Measurements from ENCODE around the gene RAB3GAP2.

Gene RAB3GAP2

DNA sequence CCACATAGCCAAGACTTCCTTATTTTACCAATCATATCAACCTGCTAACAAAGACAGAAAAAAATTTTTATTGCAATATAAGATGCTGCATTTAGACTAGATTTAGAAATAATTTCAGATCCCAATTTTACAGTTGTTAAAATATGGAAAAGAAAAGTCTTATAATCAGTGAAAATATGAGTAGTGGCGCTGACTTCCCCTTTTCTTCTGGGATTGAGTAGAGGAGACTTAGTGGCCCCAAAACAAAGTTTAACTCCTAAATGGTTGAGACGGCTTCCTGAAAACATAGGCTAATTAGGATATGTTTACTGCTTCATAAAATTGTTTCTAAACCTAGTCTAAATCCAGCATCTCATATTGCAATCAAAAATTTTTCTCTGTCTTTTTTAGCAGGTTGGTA, 68.4 kb downstream of the RAB3GAP2 start:
- TF ChIP-seq, protein P1, sequence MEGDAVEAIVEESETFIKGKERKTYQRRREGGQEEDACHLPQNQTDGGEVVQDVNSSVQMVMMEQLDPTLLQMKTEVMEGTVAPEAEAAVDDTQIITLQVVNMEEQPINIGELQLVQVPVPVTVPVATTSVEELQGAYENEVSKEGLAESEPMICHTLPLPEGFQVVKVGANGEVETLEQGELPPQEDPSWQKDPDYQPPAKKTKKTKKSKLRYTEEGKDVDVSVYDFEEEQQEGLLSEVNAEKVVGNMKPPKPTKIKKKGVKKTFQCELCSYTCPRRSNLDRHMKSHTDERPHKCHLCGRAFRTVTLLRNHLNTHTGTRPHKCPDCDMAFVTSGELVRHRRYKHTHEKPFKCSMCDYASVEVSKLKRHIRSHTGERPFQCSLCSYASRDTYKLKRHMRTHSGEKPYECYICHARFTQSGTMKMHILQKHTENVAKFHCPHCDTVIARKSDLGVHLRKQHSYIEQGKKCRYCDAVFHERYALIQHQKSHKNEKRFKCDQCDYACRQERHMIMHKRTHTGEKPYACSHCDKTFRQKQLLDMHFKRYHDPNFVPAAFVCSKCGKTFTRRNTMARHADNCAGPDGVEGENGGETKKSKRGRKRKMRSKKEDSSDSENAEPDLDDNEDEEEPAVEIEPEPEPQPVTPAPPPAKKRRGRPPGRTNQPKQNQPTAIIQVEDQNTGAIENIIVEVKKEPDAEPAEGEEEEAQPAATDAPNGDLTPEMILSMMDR (IDR thresholded peaks at IDR 0.05; ENCODE audit: insufficient read depth, low read depth, low read length, missing control alignments) = no peak
- no peak overlapping the region for H3K4me3 ChIP-seq (ENCODE audit: low read depth, low read length)
- DNase-seq (ENCODE audit: low read depth) = no peak

DNA sequence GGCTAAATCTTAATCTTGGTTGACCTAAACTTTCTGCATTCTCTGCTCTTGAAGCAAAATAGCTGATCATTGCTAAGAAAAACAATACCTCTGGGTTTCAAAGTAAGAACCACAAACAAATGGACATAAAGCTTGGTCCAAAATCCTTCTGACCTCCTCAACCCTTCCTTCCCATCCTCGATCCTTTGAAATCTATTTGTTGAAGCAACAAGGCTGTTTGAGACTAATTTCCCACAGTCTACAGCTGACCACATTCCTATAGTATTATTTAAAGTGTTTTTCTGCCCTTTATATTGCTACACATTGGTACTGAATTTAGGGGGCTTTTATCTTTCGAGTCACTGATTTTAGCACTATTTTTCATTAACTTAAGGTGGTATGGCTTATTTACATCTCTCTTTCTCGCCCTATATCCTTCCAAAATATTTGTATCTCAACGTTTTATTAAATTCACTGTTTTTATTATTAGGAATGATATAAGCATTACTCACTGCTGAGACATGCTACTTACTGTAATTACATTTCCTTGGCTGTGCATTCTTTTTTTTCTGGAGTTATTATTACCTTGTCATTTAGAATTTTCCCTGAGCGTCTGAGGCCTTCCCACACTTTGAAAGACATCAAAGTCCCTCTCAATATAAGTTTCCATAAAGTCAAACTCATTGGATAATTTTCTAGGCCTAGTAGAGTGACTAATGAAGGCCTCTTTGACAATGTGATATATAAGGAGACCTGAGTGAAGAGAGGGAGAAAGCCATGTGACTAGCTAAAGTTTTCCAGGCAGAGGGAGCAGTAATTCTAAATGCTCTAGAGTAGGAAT, 73.9 kb downstream of the RAB3GAP2 start:
- no peak overlapping the region for H3K4me3 ChIP-seq (ENCODE audit: low read depth, low read length)
- TF ChIP-seq, protein P1 (IDR thresholded peaks at IDR 0.05; ENCODE audit: insufficient read depth, low read depth, low read length, missing control alignments) = no peak
- DNase-seq (ENCODE audit: low read depth) = no peak

DNA sequence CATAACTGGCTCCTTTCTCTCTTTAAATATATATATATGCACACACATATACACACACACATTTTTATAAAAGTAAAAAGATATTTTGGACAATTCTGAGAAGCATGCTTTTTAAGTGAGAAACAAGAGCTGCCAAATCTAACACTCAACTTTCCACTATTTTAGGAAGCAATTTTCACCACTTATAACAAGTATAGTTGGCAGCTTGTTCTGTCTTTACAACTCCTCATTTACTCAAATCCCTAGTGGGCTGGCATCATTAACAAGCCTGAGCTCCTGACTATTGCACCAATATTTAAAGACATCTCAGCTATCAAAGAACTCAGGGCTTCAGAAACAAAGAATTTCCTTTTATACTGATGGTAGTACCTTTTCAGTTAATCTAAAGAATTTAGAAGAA, 76.6 kb downstream of the RAB3GAP2 start:
- TF ChIP-seq, protein P1 (IDR thresholded peaks at IDR 0.05; ENCODE audit: insufficient read depth, low read depth, low read length, missing control alignments) = no peak

DNA sequence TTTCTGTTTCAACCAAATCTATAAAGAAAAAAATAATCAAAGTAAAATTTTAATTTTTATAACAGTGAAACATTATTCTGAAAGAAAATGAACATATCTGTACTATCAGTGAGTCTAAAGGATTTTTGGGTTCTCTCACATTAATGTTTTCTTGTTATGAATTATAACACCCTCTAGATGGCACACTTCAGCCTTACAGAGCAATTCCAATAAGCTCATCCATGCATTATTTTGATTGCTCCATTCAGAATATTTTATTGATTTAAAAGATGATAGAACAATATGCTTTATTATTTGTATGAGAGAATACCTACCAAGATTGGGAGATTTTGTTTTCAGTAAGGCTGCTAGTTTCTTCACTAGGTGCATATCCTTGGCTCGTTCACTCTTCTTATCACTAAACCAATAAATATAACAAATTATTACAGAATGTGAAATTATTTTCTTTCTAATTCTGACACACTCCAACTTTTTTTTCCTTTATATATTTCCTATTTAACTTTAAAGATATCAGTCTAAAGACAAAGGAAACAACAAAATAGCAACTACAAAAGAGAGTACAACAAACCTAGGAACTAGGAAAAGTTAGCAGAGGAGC, 82.4 kb downstream of the RAB3GAP2 start:
- DNase-seq (ENCODE audit: low read depth) = peak; percentile 19
- TF ChIP-seq, protein P1 (IDR thresholded peaks at IDR 0.05; ENCODE audit: insufficient read depth, low read depth, low read length, missing control alignments) = peak; percentile 33

More for the DNA sequence above, 76.6 kb downstream of the RAB3GAP2 start:
- no peak for DNase-seq (ENCODE audit: low read depth)
- H3K4me3 ChIP-seq (ENCODE audit: low read depth, low read length) = no peak overlapping the region

DNA sequence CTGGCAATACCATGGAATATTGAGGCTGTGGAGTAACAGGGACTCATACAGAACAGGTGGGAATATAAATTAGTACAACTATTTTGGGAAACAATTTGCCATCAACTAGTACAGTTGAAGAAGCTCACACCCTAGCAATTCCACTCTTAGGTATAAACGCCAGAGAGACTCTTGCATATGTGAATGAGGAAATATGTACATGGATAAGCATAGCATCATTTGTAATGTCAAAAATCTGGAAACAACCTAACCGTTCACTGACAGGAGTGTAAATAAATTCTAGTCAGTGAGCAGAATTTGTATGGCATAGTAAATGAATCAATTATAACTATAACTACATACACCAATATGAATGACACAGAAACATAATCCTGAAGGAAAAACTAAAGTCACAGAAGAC, 83.7 kb downstream of the RAB3GAP2 start:
- TF ChIP-seq, protein P1 (IDR thresholded peaks at IDR 0.05; ENCODE audit: insufficient read depth, low read depth, low read length, missing control alignments) = no peak
- no peak for DNase-seq (ENCODE audit: low read depth)
- H3K4me3 ChIP-seq (ENCODE audit: low read depth, low read length) = no peak overlapping the region

More for the DNA sequence above, 82.4 kb downstream of the RAB3GAP2 start:
- no peak overlapping the region for H3K4me3 ChIP-seq (ENCODE audit: low read depth, low read length)

DNA sequence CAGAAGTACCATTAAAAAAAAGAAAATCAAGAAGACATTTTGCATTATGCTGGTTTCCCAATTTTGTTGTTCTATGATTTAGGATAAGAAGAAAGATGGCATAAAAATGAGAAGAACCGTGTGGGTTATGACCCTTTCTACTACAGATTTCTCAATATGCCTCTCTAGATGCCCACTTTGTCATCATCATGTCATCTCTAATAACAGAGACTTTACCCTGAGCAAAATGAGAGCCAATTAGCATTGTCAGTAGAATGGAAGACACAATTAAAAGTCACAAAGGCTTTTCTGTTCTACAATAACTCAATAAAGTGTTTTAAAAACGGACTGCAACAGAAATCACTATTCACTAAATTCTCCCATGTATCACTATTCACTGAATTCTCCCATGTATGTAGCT, 85.5 kb downstream of the RAB3GAP2 start:
- H3K4me3 ChIP-seq (ENCODE audit: low read depth, low read length) = no peak overlapping the region
- no peak for DNase-seq (ENCODE audit: low read depth)
- TF ChIP-seq, protein P1 (IDR thresholded peaks at IDR 0.05; ENCODE audit: insufficient read depth, low read depth, low read length, missing control alignments) = no peak

All from GM12865 (cell line).